Stimulated activated CD4-positive, alpha-beta T cell treated with anti-CD3 and anti-CD28 coated beads, Interleukin-2, amount 100 ng/mL, for 48 hours (primary cell): ENCODE measurements around the gene CDH2.

ENCODE experiments used
- DNase-seq, 2 donors: peaks; one replicate each; pipeline ENCODE4 v3.0.0-alpha.2; 2020

The CDH2 gene

DNA sequence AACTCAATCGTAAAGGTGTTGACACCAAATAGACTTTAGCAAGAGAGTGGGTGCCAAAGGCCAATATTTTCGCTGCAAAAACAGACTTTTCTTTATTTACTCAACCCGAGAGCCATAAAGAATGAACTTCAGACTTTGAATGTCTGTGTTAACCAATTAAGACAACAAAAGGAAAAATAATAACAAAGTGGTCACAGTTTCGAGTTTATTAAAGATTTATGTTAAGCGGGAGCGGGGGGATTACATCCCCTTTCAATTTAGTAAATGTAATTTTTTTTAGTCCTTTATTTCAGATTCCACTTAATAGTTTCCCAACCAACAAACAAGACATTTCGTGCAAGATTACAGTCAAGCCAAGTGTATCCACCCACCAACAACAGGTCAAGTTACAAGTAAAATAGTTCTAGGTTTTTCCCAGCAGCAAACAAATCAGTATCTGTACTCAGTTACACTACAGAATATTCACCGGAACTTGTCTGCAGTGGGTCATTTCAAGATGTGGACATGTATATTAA lies 9.0 kb downstream of the CDH2 start:
- DNase-seq = no peak

DNA sequence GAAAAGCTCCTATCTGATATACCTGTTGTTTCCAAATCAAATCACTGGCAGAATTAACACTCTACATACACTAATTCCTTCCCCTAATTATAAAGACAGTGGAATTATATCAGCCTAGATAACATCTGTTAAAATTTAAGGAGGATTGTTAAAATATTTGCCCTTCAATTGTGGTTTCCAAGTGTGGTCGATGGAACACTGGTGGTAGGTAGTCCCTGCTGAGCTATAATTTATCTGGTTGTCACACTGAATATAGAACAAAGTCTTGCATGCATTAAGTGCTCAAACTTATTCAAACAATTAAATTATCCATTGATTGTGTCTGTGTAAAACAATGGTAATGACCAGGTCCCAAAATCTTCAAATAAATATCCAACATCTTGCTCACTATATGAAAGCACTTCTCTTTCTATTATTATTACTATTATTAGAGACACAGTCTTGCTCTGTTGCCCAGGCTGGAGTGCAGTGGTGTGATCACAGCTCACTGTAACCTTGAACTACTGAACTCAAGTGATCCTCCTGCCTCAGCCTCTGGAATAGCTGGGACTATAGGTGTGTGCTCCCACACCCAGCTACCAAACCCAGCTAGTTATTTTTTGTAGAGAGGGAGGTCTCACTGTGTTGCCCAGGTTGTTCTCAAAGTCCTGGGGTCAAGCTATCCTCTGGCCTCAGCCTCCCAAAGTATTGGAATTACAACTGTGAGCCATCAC lies 12.0 kb downstream of the CDH2 start:
- no peak for DNase-seq

- DNase-seq = no peak
These were observed 13.6 kb downstream of the CDH2 start for GRCh38 chr18:28163201-28163775.

DNA sequence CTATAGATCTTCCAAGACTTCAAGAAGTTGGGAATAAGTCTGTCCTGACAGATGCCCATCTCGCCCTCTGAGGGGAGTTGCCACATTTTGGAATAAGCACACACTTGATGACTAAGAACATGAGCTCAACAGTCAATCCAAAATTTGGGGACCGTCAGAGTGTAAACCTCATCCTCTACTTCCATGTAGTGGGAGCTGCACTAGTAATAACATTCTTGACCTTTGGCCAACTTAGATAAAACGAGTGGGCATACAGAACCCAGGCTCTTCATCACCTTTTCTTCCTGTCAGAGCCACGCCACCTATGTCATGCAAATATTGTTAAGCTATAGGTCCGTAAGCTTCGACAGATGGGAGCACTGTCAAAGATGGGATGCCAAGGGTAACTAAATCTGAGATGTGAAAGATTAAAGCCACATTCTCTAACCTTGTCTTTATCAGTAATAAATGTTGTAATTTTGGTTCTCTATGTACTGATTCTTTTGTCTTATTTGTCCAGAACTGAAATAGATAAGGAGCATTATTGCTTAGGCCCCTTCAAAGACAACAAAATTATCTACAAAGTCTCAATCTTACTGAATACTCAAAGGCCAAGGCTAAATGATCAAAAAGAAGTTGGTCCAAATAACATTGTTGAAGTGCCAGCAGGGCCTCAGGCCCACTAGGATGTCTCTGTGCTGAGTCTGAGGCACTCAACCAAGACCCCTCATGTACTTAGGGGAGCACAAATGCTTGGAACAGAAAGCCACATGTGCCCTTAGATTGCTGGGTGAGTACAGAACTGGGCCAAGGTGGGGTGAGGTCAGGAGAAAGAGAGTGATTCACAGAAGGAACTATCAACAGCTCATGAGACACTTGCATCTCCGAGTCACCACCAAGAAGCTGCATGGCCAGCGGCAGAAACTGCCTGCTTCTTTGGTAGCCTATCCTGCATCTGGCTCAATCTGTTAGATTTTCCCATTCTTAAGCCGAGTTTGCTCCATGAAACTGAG lies 15.0 kb downstream of the CDH2 start:
- DNase-seq = no peak

- no peak for DNase-seq
These were observed 17.9 kb downstream of the CDH2 start for GRCh38 chr18:28159055-28159454.

- DNase-seq = no peak
These were observed 18.8 kb downstream of the CDH2 start for GRCh38 chr18:28158083-28158581.

GRCh38 chr18:28153485-28154065 lies 23.4 kb downstream of the CDH2 start:
- DNase-seq = no peak

- DNase-seq = no peak
These were observed 24.2 kb downstream of the CDH2 start for GRCh38 chr18:28152754-28153153.

DNA sequence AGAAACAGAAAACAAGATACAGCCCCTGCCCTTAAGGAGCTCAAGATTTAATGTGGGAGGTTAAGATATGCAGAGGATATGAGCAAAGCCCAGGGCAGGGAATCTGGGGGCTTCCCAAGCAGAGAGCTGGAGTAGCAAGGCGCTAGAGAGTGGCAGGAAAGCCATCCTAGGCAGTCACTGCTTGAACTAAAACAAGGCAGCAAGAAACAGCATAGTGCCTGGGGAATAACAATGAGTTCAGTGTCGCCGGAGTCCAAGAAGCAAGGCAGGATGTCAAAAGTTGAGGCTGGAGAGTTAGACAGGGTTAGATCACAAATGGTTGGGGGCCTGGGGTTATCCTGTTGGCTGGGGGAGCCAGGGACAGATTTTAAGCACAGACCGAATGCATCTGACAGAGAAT lies 24.6 kb downstream of the CDH2 start:
- DNase-seq = no peak

GRCh38 chr18:28151434-28151833 lies 25.5 kb downstream of the CDH2 start:
- no peak for DNase-seq

DNA sequence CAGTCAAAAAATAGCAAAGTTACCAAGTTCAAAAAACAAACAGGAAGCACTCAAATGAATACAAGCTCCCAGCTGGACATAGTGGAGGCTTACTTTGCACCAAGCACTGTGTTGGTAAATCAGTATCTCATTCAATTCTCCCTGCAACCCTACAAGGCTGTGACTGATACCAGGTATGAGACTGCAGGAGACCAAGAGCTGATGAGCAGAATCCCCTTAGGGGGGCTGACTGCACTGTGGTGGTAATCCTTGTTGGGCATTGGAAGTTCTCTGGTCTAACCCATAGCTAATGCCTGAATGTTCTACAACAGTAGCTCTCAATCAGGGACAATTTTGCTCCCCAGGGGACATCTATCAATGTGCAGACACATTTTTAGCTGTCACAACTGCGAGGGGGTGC lies 26.0 kb downstream of the CDH2 start:
- no peak for DNase-seq

- DNase-seq = no peak
These were observed 27.0 kb downstream of the CDH2 start for GRCh38 chr18:28149810-28150420.

GRCh38 chr18:28147674-28148171 lies 29.2 kb downstream of the CDH2 start:
- no peak for DNase-seq

- no peak for DNase-seq
These were observed 33.2 kb downstream of the CDH2 start for GRCh38 chr18:28143725-28144124.

GRCh38 chr18:28138816-28139215 lies 38.1 kb downstream of the CDH2 start:
- no peak for DNase-seq

- no peak for DNase-seq
These were observed 40.9 kb downstream of the CDH2 start for GRCh38 chr18:28136071-28136470.

DNA sequence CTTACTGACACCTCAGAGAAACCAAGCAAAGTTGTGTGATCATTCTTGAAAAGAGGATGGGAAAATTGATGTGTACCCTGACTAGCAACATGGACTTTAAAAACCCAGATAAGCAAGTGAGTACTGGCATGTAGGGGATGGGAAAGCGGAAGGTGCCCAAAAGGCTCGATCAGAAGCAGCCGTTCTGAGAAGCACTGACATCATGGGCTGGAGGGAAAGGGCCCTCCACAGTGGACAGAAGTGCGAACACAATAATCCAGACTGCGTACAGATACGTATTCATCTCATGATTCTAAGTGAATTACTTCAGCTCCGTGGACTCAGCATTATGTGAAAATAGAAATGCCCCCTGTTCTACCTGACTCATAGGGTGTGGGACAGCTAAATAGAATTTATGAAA lies 42.2 kb downstream of the CDH2 start:
- DNase-seq = no peak

DNA sequence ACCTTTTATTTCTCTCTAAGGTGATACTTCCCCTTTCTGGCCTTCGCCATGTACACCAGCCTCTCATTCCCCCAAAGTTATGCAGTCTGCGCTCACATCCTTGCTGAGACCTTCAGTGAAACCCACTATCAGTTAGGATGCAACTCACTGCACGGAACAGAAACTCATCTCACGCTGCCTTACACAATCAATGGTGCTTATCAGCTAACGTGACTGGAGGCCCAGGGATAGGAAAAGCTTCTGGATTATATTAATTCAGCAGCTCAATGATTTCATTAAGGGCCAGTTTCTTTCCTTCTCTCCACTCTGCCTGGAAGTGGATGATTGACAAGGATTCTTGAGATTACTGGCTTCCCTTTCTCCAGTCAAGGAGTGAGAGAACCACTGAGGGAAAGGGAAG lies 44.8 kb downstream of the CDH2 start:
- DNase-seq = no peak

DNA sequence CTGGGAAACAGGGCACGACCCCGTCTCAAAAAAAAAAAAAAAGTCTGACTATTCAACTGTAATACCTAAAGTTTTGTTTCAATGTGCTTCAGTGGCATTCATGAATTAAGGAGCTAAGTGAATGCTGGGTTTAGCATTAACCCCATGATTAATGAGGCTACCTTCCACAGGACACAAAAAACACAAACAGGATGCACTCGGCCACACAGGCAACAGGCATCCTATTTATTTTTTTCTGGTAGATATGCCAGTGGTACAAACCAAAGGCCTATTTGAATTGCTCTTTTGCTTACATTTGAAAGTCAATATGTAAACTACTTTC lies 48.3 kb downstream of the CDH2 start:
- no peak for DNase-seq

DNA sequence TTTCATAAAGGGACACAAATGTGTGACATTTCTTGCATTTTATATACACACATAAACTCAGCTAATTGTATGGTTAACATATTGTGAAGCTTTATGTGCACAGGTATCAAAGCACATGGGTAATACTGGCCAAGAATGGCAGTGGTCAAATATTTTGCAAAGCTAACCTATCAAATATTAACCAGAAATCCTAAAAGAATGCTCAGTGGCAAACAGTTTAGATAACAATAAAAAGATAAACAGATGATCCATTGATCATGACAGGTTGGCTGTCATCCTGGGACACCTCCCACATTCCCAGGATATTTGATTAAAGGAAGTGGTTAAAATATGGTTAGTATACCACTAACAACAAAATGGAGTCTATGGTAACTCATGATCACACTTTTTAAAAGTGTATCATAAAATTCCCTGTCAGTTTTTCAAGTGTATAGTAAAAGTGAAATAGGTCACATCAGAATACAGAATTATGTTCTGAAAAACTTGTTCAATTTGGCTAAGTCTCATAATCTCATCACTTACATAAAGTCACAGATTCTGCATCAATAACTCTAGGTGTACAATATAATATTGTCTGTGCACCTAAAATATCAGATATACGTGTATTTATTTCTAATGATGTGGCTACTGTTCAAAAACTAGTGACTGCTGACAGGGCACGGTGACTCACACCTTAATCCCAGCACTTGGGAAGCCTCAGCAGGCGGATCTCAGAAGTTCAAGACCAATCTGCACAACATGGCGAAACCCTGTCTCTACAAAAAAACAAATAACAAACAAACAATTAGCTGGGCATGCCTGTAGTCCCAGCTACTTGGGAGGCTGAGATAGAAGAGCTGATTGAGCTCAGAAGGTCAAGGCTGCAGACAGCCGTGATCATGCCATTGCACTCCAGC lies 48.9 kb downstream of the CDH2 start:
- DNase-seq = no peak

DNA sequence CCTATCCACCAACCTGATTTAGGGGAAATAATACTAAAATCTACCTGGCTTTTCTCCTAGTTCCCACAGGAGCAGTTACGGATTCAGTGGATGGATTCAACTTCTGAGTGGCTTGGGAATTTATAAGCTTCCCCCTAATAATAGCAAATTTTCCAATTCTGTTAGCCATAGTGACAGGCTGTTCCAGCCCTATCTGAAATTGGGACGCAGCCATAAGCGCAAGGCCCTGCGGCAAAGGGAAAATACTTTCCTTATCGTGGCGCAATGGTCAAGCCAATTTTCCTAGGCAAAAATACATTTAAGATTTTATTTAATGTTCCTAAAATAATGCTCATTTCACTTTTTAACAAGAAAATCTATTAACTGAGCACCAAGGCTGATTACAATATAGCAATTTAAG lies 49.7 kb downstream of the CDH2 start:
- DNase-seq = no peak
